HCT116 (cell line): ENCODE measurements around the gene SCGB3A1.

Experiments
- CTCF ChIP-seq, 3 experiments: fragments of 200-600 bp in 1 of 3; sonication (generic) in 1 of 3; IDR thresholded peaks in 2 of 3; conservative IDR thresholded peaks in 1 of 3; 2 replicates each; pipeline ENCODE4 v1.5.1; 2012 to 2017; ENCODE audit warnings: low read depth in 2 of 3, low read length in 2 of 3, antibody characterized with exemption in 1 of 3, borderline replicate concordance in 1 of 3, control low read depth in 1 of 3, mild to moderate bottlenecking in 1 of 3, mixed read lengths in 1 of 3, mixed run types in 1 of 3, moderate library complexity in 1 of 3; ENCODE audit not compliant: insufficient read depth in 1 of 3
- ELF1 ChIP-seq: IDR thresholded peaks from 2 replicates; pipeline ENCODE4 v1.6.1; 2012; ENCODE audit warnings: low read depth, borderline replicate concordance
- EZH2 ChIP-seq: fragments of 200-600 bp; sonication (generic); IDR thresholded peaks from 2 replicates; pipeline ENCODE4 v1.6.1; 2017; ENCODE audit warnings: antibody characterized with exemption, mixed run types
- POLR2A ChIP-seq: IDR thresholded peaks from 2 replicates; pipeline ENCODE4 v1.7.0; 2011; ENCODE audit warnings: borderline replicate concordance; ENCODE audit not compliant: insufficient read depth, insufficient read length; ENCODE audit errors: extremely low read depth
- RAD21 ChIP-seq: IDR thresholded peaks from 2 replicates; pipeline ENCODE4 v1.6.1; 2012; ENCODE audit warnings: low read depth, mild to moderate bottlenecking
- SIN3A ChIP-seq: IDR thresholded peaks from 2 replicates; pipeline ENCODE4 v1.6.1; 2012; ENCODE audit warnings: low read depth
- TF ChIP-seq, protein P1 (sequence below): IDR thresholded peaks from 2 replicates; pipeline ENCODE4 v1.6.1; 2011; ENCODE audit warnings: mild to moderate bottlenecking, low read length, moderate library complexity; ENCODE audit not compliant: insufficient replicate concordance; ENCODE audit errors: extremely low read depth
- TF ChIP-seq, protein P2 (sequence below): IDR thresholded peaks from 2 replicates; pipeline ENCODE4 v1.6.1; 2012; ENCODE audit warnings: low read depth
- TF ChIP-seq, protein P3 (sequence below): IDR thresholded peaks from 2 replicates; pipeline ENCODE4 v1.6.1; 2012

DNA sequence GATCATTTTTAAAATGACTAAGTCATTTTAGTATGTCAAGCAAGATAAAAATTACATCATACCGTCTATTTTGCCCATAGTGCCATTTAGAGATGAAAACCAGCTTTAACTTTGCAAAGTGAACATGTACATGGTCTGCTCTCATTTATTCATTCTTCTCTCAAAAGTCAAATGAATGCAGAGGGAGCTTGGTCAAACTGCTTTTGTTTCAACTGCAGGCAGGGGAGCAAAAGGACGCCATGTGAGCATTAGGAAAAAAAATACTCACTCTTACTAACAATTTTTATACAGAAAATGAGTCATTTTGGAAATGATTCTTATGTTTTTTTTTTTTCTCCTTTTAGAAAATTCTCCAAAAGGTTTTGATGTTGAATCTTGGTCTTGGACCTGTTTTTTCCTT lies 15.7 kb downstream of the SCGB3A1 start:
- TF ChIP-seq CTCF (IDR thresholded peaks at IDR 0.05 in 2 of 3, conservative IDR thresholded peaks at IDR 0.05 in 1 of 3; ENCODE audit: borderline replicate concordance in 1 of 3, insufficient read depth in 1 of 3, low read depth in 2 of 3, low read length in 2 of 3) (no peak), POLR2A (no peak), RAD21 (no peak), EZH2 (no peak), SIN3A (no peak), ELF1 (no peak)
- TF ChIP-seq, protein P1, sequence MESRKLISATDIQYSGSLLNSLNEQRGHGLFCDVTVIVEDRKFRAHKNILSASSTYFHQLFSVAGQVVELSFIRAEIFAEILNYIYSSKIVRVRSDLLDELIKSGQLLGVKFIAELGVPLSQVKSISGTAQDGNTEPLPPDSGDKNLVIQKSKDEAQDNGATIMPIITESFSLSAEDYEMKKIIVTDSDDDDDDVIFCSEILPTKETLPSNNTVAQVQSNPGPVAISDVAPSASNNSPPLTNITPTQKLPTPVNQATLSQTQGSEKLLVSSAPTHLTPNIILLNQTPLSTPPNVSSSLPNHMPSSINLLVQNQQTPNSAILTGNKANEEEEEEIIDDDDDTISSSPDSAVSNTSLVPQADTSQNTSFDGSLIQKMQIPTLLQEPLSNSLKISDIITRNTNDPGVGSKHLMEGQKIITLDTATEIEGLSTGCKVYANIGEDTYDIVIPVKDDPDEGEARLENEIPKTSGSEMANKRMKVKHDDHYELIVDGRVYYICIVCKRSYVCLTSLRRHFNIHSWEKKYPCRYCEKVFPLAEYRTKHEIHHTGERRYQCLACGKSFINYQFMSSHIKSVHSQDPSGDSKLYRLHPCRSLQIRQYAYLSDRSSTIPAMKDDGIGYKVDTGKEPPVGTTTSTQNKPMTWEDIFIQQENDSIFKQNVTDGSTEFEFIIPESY = no peak
- TF ChIP-seq, protein P2, sequence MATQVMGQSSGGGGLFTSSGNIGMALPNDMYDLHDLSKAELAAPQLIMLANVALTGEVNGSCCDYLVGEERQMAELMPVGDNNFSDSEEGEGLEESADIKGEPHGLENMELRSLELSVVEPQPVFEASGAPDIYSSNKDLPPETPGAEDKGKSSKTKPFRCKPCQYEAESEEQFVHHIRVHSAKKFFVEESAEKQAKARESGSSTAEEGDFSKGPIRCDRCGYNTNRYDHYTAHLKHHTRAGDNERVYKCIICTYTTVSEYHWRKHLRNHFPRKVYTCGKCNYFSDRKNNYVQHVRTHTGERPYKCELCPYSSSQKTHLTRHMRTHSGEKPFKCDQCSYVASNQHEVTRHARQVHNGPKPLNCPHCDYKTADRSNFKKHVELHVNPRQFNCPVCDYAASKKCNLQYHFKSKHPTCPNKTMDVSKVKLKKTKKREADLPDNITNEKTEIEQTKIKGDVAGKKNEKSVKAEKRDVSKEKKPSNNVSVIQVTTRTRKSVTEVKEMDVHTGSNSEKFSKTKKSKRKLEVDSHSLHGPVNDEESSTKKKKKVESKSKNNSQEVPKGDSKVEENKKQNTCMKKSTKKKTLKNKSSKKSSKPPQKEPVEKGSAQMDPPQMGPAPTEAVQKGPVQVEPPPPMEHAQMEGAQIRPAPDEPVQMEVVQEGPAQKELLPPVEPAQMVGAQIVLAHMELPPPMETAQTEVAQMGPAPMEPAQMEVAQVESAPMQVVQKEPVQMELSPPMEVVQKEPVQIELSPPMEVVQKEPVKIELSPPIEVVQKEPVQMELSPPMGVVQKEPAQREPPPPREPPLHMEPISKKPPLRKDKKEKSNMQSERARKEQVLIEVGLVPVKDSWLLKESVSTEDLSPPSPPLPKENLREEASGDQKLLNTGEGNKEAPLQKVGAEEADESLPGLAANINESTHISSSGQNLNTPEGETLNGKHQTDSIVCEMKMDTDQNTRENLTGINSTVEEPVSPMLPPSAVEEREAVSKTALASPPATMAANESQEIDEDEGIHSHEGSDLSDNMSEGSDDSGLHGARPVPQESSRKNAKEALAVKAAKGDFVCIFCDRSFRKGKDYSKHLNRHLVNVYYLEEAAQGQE = no peak
- TF ChIP-seq, protein P3, sequence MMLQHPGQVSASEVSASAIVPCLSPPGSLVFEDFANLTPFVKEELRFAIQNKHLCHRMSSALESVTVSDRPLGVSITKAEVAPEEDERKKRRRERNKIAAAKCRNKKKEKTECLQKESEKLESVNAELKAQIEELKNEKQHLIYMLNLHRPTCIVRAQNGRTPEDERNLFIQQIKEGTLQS = no peak
